Measurements from ENCODE around the gene FBN2. TPM values are rescaled to one million over a fixed set of nuclear protein-coding genes. Genes with fewer than 3 reads are reported as not detected.

Gene FBN2
- total RNA-seq, 2 donors from 2014 or later: 1.8 to 1.9 TPM

GRCh38 chr5:128422612-128423011 lies 115.4 kb downstream of the FBN2 start:
- no peak for TF ChIP-seq CTCF (IDR thresholded peaks at IDR 0.05)
- no peaks in the 10 kb centered on the region for H3K9me3 ChIP-seq
- intact Hi-C loops (cut with DNase I): no loop called here
- no peak overlapping the region for H3K27ac ChIP-seq
- no peaks in the 10 kb centered on the region for H3K27me3 ChIP-seq
- no peak overlapping the region for H3K4me3 ChIP-seq
- H3K9ac ChIP-seq (ENCODE audit: low read depth in 2 of 2, low read length in 2 of 2): no peak overlapping the region
- no peaks in the 10 kb centered on the region for H3K4me1 ChIP-seq
- H3K36me3 ChIP-seq: no peaks in the 10 kb centered on the region
- DNase-seq: no peak

GRCh38 chr5:128414469-128414868 lies 123.6 kb downstream of the FBN2 start:
- no peaks in the 10 kb centered on the region for H3K36me3 ChIP-seq
- H3K9me3 ChIP-seq: no peaks in the 10 kb centered on the region
- H3K4me1 ChIP-seq: no peaks in the 10 kb centered on the region
- no peaks in the 10 kb centered on the region for H3K27me3 ChIP-seq
- H3K27ac ChIP-seq: no peak overlapping the region
- H3K9ac ChIP-seq (ENCODE audit: low read depth in 2 of 2, low read length in 2 of 2): no peak overlapping the region
- no peak for DNase-seq
- no peak overlapping the region for H3K4me3 ChIP-seq
- TF ChIP-seq CTCF (IDR thresholded peaks at IDR 0.05): no peak
- intact Hi-C loops (cut with DNase I): no loop called here

GRCh38 chr5:128413356-128413755 lies 124.7 kb downstream of the FBN2 start:
- Histone ChIP-seq H3K4me3 (no peak overlapping the region), H3K4me1 (no peaks in the 10 kb centered on the region), H3K27me3 (no peaks in the 10 kb centered on the region), H3K27ac (no peak overlapping the region), H3K36me3 (no peaks in the 10 kb centered on the region), H3K9me3 (no peaks in the 10 kb centered on the region), H3K9ac (ENCODE audit: low read depth in 2 of 2, low read length in 2 of 2) (no peak overlapping the region)
- TF ChIP-seq CTCF (IDR thresholded peaks at IDR 0.05): no peak
- DNase-seq: no peak
- intact Hi-C loops (cut with DNase I): no loop called here

- Histone ChIP-seq H3K27ac (no peak overlapping the region), H3K4me3 (no peak overlapping the region), H3K9me3 (no peaks in the 10 kb centered on the region), H3K27me3 (no peaks in the 10 kb centered on the region), H3K36me3 (no peaks in the 10 kb centered on the region), H3K9ac (ENCODE audit: low read depth in 2 of 2, low read length in 2 of 2) (no peak overlapping the region), H3K4me1 (no peaks in the 10 kb centered on the region)
- no peak for TF ChIP-seq CTCF (IDR thresholded peaks at IDR 0.05)
- intact Hi-C loops (cut with DNase I): no loop called here
- no peak for DNase-seq
Measured at GRCh38 chr5:128412145-128412930, 125.7 kb downstream of the FBN2 start.

- H3K9me3 ChIP-seq: no peaks in the 10 kb centered on the region
- no peak for DNase-seq
- no peak overlapping the region for H3K27ac ChIP-seq
- no peak overlapping the region for H3K9ac ChIP-seq (ENCODE audit: low read depth in 2 of 2, low read length in 2 of 2)
- intact Hi-C loops (cut with DNase I): no loop called here
- H3K27me3 ChIP-seq: no peaks in the 10 kb centered on the region
- H3K4me3 ChIP-seq: no peak overlapping the region
- no peak for TF ChIP-seq CTCF (IDR thresholded peaks at IDR 0.05)
- no peaks in the 10 kb centered on the region for H3K4me1 ChIP-seq
- H3K36me3 ChIP-seq: no peaks in the 10 kb centered on the region
Measured at GRCh38 chr5:128409166-128409800, 128.8 kb downstream of the FBN2 start.

Data from colonic mucosa (tissue), 4 donors.